Psoas muscle (tissue), 8 donors: ENCODE measurements around the gene ST6GALNAC3. TPM values are rescaled to one million over a fixed set of nuclear protein-coding genes. Genes with fewer than 3 reads are reported as not detected.

Experiments used
- ATAC-seq, 4 donors: fragments of 200-7000 bp; cut with Tn5 transposase; one replicate each; pipeline ENCODE4 v1.9.1; 2020; ENCODE audit warnings: moderate library complexity in 3 of 4, mild to moderate bottlenecking in 2 of 4
- DNase-seq, 2 donors: peaks; one replicate each; pipeline ENCODE4 v3.0.0-alpha.2; 2020
- H3K27ac ChIP-seq: fragments of 200-600 bp; one replicate; pipeline ENCODE4 v1.8.0; 2022
- H3K27me3 ChIP-seq, 3 donors: fragments of 200-600 bp in 1 of 3; one replicate each; pipeline versions ENCODE4 v1.6.1 to v1.8.0; 2013 to 2022; ENCODE audit warnings: low read length in 2 of 3, mild to moderate bottlenecking in 2 of 3, moderate library complexity in 1 of 3; ENCODE audit not compliant: insufficient read depth in 3 of 3
- H3K36me3 ChIP-seq, 2 donors: fragments of 200-600 bp in 1 of 2; one replicate each; pipeline versions ENCODE4 v1.6.1 to v1.8.0; 2013 to 2022; ENCODE audit warnings: low read depth in 1 of 2, mild to moderate bottlenecking in 1 of 2, moderate library complexity in 1 of 2; ENCODE audit not compliant: insufficient read depth in 1 of 2
- H3K4me1 ChIP-seq: fragments of 200-600 bp; one replicate; pipeline ENCODE4 v1.8.0; 2022
- H3K4me3 ChIP-seq: fragments of 200-600 bp; one replicate; pipeline ENCODE4 v1.8.0; 2022; ENCODE audit warnings: mild to moderate bottlenecking
- H3K9me3 ChIP-seq: fragments of 200-600 bp; one replicate; pipeline ENCODE4 v1.8.0; 2022
- CTCF ChIP-seq: fragments of 200-600 bp; IDR thresholded peaks from one replicate; pipeline ENCODE4 v1.8.0; 2022; ENCODE audit warnings: antibody characterized with exemption
- WGBS, 3 donors: extraction: QIAGEN DNeasy Blood & Tissue Kit; methylation state at CpG; one replicate each; pipeline versions ENCODE4 v1.1.6 to v1.1.7; 2013; 5-methylcytosine and 5-hydroxymethylcytosine counted together
- intact Hi-C, 2 donors: fragments of 100-400 bp; cut with DNase I; formaldehyde crosslinking; loops; one replicate each; pipeline versions ENCODE4 v1.11.0 to v1.14.2; 2022
- polyA plus RNA-seq, 3 donors: library from polyadenylated mRNA; stranded (reverse); fragments of 200-250 nt; gene quantifications; one replicate each; pipeline ENCODE4 v1.2.3, GENCODE V29; 2013
- total RNA-seq, 4 donors: library from RNA; stranded (reverse); fragmentation: NEBNext Ultra II Directional in 2 of 4; extraction: Animal tissue kit (Norgen Biotek cat#: 25700) in 2 of 4; gene quantifications; one replicate each; pipeline versions ENCODE4 v1.2.1 to v1.2.4, GENCODE V29; 2021 to 2023
- donor health status: healthy with polysubstance abuse.
- donor health status: DM: no; HTN: no; CAD: no; lungs with moderate emphysema.
- donor health status: Bipolar disorder and iron deficiency.
- donor health status: healthy.
- donor health status: DM: yes; HTN: yes; CAD: no.
- donor health status: DM: no; HTN: no; CAD: no.
- donor health status: DM: no; HTN: no; CAD: no.
- donor health status: DM: yes; HTN: yes; CAD: no.

Gene ST6GALNAC3
- total and polyA plus RNA-seq, 7 donors, result 1.3 to 5.4 (median 2.3) TPM

- Histone ChIP-seq H3K36me3 (no peaks in the 10 kb centered on the region), H3K27ac (no peak overlapping the region), H3K4me1 (peaks cover 9% of the 10 kb centered on the region), H3K9me3 (no peaks in the 10 kb centered on the region), H3K27me3 (no peaks in the 10 kb centered on the region), H3K4me3 (no peak overlapping the region)
- DNase-seq, result no peak
- 52 to 61% (median 55%) methylated on average over 4 of the region's 4 CpGs for whole genome bisulfite sequencing, 3 donors
- intact Hi-C loops, result loop anchor here in 1 of 2 donors (10.0 kb wide), 1 partner anchor 987 kb away; no protein-coding TSS in a partner anchor
- no peak for ATAC-seq
- TF ChIP-seq CTCF, result no peak
Observed at GRCh38 chr1:76158126-76158525, 83.6 kb downstream of the ST6GALNAC3 start.

- no peak for TF ChIP-seq CTCF
- Histone ChIP-seq H3K4me3 (no peak overlapping the region), H3K4me1 (no peaks in the 10 kb centered on the region), H3K27me3 (no peaks in the 10 kb centered on the region), H3K36me3 (no peaks in the 10 kb centered on the region), H3K9me3 (no peaks in the 10 kb centered on the region), H3K27ac (no peak overlapping the region)
- intact Hi-C loops, result no loop called here
- 86 to 93% (median 87%) methylated on average over 4 of the region's 4 CpGs for WGBS, 3 donors
- ATAC-seq (no peak), DNase-seq (no peak)
Observed at GRCh38 chr1:76160225-76160624, 85.7 kb downstream of the ST6GALNAC3 start.

GRCh38 chr1:76161451-76161850, 86.9 kb downstream of the ST6GALNAC3 start:
- 38 to 45% (median 44%) methylated on average over 2 of the region's 2 CpGs for WGBS, 3 donors
- intact Hi-C loops, result no loop called here
- no peak for DNase-seq
- H3K4me3 ChIP-seq, result no peak overlapping the region
- H3K27me3 ChIP-seq, result no peaks in the 10 kb centered on the region
- no peaks in the 10 kb centered on the region for H3K9me3 ChIP-seq
- no peak overlapping the region for H3K27ac ChIP-seq
- no peaks in the 10 kb centered on the region for H3K36me3 ChIP-seq
- TF ChIP-seq CTCF, result no peak
- no peak for ATAC-seq
- no peaks in the 10 kb centered on the region for H3K4me1 ChIP-seq

GRCh38 chr1:76162254-76162653, 87.7 kb downstream of the ST6GALNAC3 start:
- no peak for ATAC-seq
- Histone ChIP-seq H3K36me3 (no peaks in the 10 kb centered on the region), H3K4me1 (no peaks in the 10 kb centered on the region), H3K4me3 (no peak overlapping the region), H3K27me3 (no peaks in the 10 kb centered on the region), H3K27ac (no peak overlapping the region), H3K9me3 (no peaks in the 10 kb centered on the region)
- DNase-seq, result no peak
- intact Hi-C loops, result no loop called here
- 42 to 43% (median 42%) methylated on average over 5 of the region's 5 CpGs for WGBS, 3 donors
- no peak for TF ChIP-seq CTCF

GRCh38 chr1:76164165-76164564, 89.6 kb downstream of the ST6GALNAC3 start:
- TF ChIP-seq CTCF, result no peak
- no peak for ATAC-seq

More at GRCh38 chr1:76164165-76164564, 89.6 kb downstream of the ST6GALNAC3 start:
- no peak for DNase-seq
- Histone ChIP-seq H3K4me3 (no peak overlapping the region), H3K4me1 (no peaks in the 10 kb centered on the region), H3K27ac (no peak overlapping the region), H3K9me3 (no peaks in the 10 kb centered on the region), H3K27me3 (no peaks in the 10 kb centered on the region), H3K36me3 (no peaks in the 10 kb centered on the region)
- intact Hi-C loops, result no loop called here
